HG03159 (cell line): ENCODE data around the gene KRT76.

Experiments
- ATAC-seq: cut with Tn5 transposase; IDR thresholded peaks from one replicate; pipeline ENCODE4 v1.9.1; 2021; ENCODE audit warnings: mild to moderate bottlenecking, moderate library complexity; ENCODE audit not compliant: unreplicated experiment

The KRT76 gene

DNA sequence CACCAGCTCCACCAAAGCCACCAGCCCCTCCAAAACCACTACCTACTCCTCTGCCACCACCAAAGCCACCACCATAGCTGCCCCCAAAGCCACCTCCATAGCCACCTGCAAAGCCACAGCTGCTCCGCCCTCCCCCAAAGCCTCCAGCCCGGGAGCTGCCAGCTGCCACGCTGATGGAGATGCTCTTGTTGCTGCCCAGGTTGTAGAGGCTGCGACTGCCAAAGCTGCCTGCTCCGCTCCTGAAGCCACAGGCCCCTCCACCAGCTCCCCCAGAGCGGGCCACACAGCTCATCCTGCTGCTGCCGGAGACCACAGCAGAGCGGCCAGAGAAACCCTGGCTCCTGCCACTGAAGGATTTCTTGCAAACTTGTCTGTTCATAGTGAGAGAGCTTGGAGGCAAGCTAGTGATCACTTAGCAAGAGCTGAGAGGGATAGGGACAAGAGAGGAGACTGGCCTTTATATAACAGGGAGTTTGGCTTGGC lies at the start of gene KRT76:
Gene KRT76, minus strand, starts transcription at position 433 of the 483 bp plus-strand sequence. Its CDS starts 54 bp downstream, at position 379.
- ATAC-seq: no peak

GRCh38 chr12:52825961-52826360 lies 48.8 kb upstream of the KRT76 start:
- no peak for ATAC-seq

DNA sequence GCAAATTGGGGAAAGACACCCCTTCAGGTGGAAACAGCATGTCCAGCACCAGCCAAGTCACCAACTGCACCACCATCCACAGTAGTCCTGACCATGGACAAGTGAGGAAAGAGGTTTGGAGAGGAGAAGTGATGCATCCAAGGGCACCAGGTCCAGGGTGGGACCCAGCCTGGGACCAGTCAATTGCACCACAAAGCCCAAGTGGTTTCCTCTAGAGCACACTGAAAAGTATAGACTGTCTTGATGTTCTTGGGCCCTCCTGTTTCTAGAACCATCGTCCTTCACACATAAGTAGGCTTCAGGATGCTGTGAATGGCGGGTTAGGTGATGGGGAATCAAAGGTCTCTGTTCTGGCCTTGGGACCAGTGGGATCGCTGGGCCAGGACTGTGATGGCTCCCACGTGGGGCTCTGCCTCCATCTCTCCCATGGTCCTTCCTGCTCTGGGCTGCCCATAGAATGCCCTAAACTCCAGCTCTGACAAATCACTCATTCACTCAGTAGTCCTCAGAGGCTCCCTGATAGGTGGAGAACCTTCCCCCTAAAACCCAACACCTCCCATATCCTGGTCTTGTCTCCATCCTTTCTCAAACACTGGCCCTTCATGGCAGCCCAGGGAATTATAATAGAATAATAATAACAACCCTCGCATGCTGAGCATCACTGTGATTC lies 47.7 kb upstream of the KRT76 start:
- ATAC-seq: no peak

DNA sequence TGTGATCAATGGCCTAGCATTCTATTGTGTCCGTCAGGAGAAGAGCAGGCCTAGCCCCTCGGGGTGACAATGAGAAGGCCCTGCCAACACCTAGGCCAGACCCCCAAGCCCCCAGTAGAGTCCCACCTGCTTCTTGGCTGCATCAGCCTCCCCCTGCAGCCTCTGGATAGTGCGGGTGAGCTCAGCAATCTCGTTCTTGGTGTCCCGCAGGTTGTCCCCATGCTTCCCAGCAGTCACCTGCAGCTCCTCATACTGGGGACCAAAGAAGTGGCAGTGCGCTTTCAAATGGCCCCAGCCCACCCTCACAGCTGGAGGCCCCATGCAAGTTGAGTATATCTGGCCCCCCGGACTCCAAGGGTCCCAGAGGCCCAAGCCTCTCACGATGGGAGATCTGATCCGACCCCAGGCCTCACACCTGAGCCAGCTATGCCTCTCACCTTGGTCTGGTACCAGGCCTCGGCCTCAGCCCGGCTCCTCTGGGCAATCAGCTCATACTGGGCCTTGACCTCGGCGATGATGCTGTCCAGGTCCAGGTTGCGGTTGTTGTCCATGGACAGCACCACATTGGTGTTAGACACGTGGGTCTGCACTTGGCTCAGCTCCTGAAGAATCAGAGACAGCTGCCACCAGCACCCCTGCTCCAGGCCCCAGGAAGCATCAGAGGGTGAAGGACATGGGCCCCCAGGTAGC lies 46.8 kb upstream of the KRT76 start:
- ATAC-seq: no peak

GRCh38 chr12:52822771-52823510 lies 45.8 kb upstream of the KRT76 start:
- no peak for ATAC-seq

- no peak for ATAC-seq
Measured at GRCh38 chr12:52821826-52822660, 44.9 kb upstream of the KRT76 start.

DNA sequence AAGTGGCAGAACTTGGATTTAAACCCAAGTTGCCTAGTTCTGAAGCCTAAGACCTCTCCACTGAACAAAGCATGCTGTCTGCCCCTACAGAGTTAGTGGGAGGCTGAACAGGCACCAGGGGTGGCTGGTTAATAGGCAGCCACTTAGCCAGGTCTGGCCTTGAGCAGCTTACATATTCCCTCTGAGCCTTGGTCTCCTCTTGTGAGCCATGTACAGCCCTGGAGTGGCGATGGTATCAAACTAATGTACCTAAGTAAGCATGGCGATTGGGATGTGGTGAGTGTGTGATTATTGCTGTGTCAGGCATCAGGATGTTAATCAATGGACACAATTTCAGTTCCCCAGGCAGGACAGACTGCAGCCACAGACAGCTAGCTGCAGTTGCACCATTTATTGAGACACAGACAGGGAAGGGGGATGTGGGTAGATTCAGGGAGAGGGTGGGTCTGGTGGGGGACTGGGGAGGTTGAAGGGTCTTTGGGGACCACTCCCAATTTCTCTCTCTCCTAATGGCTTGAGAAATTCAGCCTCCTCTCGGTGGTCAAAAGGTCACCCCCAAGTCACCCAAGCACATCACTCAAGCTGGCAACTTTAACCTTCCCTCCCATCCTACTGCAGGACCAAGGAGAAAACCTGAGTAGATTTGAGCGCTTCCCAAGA lies 44.1 kb upstream of the KRT76 start:
- ATAC-seq: no peak

GRCh38 chr12:52820521-52820920 lies 43.4 kb upstream of the KRT76 start:
- no peak for ATAC-seq

- no peak for ATAC-seq
Measured at GRCh38 chr12:52819731-52820510, 42.8 kb upstream of the KRT76 start.

DNA sequence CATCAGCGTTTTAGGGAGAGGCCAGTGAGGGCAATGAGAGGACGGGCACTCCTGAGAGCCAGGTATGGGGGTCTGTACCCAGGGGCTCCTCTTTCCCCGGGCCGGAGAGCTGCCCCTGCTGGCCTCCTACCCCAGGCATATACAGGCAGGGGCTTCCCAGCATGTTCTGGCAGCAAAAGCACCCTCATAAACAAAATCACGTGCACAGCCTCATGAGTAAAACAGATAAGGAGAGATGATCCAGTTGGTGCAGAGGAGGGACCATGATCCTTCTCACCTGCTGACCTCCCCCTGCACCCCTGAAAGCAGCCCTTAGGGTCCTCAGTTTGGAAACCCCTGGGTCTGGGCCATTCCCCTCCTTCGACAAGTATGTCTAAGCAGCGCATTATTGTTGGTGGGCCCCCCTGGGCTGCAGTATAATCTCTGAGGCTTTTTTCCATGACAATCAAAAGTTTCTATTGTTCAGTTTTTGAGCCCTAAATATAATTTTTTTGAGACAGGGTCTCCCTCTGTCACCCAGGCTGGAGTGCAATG lies 41.8 kb upstream of the KRT76 start:
- ATAC-seq: no peak

GRCh38 chr12:52818388-52818787 lies 41.2 kb upstream of the KRT76 start:
- ATAC-seq: no peak

- ATAC-seq: no peak
Measured at GRCh38 chr12:52817699-52818238, 40.6 kb upstream of the KRT76 start.

- no peak for ATAC-seq
Measured at GRCh38 chr12:52817003-52817698, 40.0 kb upstream of the KRT76 start.

GRCh38 chr12:52815676-52816588 lies 38.8 kb upstream of the KRT76 start:
- no peak for ATAC-seq

DNA sequence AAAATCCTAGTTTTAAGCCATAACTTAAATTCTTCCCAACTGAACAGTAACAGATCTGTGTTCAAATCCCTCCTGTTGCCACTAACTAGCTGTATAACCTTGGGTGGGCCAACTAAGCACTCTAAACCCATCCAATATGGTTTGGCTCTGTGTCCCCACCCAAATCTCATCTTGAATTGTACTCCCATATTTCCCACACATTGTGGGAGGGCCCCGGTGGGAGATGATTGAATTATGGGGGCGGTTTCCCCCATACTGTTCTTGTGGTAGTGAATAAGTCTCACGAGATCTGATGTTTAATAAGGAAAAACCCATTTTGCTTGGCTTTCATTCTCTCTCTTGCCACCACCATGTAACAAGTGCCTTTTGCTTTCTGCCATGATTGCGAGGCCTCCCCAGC lies 38.0 kb upstream of the KRT76 start:
- ATAC-seq: no peak

- ATAC-seq: no peak
Measured at GRCh38 chr12:52814710-52815155, 37.6 kb upstream of the KRT76 start.
